GM19043 (cell line): Measurements from ENCODE around the gene PBX3.
"Not testable (repeated sequence)": the region's sequence is repeated elsewhere in the genome, so short reads cannot be mapped to it uniquely, and the experiment has no call there.

Source experiments
- ATAC-seq: cut with Tn5 transposase; IDR thresholded peaks from one replicate; pipeline ENCODE4 v1.9.1; 2021; ENCODE audit warnings: low read depth; ENCODE audit not compliant: unreplicated experiment

Gene PBX3

DNA sequence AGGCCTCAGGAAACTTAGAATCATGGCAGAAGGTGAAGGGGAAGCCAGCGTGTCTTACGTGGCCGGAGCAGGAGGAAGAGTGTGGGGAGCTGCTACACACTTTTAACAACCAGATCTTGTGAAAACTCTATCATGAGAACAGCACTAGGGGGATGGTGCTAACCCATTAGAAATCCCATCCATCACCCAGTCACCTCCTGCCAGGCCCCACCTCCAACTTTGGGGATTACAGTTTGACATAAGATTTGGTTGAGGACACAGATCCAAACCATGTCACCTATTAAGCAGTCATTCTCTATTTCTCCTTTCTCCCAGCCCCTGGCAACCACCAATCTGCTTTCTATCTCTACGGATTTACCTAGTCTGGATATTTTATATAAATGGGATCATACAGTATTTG lies 26.9 kb downstream of the PBX3 start:
- no peak for ATAC-seq

DNA sequence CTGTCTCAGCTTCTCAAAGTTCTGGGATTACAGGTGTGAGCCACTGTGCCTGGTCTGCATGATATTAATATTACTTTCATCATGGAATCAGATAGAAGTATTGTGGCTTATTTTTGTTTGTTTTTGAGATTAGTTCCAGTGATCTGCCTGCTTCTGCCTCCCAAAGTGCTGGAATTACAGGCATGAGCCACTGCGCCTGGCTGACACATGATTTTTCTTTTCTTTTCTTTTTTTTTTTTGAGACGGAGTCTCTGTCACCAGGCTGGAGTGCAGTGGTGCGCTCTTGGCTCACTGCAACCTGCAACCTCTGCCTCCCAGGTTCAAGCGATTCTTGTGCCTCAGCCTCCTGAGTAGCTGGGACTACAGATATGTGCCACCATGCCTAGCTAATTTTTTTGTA lies 29.6 kb downstream of the PBX3 start:
- ATAC-seq = not testable (repeated sequence)

DNA sequence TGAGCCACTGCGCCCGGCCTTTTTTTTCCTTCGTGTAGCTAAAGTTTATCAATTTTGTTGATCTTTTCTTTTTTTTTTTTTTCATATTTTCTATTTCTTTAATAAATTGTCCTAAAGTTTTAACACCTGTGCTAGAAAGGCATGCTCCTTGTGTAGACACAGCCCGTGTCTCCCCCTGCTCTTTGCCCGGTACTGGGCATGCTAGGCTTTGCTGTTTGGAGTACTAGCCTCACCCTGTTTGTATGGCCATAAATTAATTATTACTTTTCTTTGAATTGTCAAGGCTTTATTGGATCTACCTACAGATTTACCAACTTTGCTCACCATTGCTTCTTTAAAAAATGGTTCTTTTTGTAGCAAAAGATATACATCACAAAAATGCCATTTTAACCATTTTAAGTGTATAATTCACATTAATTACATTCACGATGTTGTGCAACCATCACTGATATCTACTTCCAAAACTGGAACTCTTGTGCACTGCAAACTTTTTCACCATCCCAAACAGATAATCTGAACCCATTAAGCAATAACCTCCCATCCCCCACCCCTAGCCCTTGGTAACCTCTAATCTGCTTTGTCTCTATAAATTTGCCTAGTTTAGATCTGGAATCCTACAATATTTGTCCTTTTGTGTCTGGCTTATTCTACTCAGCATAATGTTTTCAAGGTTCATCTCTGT lies 31.5 kb downstream of the PBX3 start:
- ATAC-seq = not testable (repeated sequence)

DNA sequence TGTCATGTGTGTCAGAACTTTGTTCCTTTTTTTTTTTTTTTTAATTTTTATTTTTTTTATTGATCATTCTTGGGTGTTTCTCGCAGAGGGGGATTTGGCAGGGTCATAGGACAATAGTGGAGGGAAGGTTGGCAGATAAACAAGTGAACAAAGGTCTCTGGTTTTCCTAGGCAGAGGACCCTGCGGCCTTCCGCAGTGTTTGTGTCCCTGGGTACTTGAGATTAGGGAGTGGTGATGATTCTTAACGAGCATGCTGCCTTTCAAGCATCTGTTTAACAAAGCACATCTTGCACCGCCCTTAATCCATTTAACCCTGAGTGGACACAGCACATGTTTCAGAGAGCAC lies 32.0 kb downstream of the PBX3 start:
- ATAC-seq = not testable (repeated sequence)

DNA sequence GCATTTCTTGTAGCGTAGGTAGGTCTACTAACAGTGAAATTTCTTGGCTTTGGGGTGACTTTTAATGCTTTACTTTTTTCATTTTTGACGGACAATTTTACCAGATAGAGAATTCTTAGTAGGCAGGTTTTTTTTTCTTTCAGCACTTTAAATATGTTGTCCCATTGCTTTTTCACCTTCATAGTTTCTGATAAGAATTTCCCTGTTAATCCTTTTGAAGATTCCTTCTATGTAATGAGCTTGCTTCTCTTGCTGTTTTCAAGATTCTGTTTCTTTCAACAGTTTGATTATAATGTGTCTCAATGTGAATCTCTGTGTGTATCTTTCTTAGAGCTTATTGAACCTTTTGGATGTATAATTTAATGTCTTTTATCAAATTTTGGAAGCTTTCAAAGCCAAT lies 35.5 kb downstream of the PBX3 start:
- ATAC-seq = no peak

DNA sequence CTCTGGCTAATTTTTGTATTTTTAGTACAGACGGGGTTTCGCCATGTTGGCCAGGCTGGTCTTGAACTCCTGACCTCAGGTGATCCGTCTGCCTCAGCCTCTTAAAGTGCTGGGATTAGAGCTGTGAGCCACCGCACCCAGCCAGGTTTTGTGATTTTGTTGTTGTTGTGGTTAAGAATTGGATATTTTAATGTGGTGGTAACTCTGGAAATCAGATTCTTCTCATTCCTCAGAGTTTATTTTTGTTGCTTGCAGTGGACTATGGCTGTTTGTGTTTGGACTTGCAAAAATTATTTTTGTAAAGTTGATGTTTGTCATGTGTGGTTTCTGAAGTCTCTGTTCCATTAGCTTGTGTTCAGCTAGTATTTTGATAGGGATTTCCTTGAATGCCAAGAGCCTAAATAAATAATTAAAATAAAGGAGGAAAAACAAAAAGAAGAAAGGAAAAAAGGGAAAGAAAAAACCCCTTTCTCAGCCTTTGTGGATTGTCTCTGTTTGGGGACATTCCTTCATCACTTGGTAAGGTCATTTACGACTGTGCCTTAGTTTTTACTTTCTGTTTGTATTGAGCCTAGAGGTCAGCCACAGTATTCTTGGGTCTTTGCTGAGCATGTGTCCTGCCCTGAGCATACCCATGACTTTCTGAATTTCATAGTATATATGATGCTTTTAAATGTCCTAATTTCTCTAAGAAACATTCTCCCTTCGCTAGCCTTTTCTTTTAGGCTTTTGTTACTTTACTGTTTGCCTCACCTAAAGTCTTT lies 37.3 kb downstream of the PBX3 start:
- ATAC-seq = no peak

DNA sequence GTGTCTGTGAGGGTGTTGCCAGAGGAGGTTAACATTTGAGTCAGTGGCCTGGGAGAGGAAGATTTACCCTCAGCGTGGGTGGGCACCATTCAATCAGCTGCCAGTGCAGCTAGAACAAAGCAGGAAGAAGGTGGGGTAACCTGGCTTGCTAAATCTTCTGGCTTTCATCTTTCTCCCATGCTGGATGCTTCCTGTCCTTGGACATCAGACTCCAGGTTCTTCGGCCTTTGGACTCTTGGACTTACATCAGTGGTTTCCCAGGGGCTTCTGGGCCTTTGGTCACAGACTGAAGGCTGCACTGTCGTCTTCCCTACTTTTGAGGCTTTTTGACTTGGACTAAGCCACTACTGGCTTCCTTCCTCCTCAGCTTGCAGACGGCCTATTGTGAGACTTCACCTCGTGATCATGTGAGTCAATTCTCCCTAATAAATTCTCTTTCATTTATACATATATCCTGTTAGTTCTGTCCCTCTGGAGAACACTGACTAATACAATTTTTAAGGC lies 38.1 kb downstream of the PBX3 start:
- ATAC-seq = no peak

DNA sequence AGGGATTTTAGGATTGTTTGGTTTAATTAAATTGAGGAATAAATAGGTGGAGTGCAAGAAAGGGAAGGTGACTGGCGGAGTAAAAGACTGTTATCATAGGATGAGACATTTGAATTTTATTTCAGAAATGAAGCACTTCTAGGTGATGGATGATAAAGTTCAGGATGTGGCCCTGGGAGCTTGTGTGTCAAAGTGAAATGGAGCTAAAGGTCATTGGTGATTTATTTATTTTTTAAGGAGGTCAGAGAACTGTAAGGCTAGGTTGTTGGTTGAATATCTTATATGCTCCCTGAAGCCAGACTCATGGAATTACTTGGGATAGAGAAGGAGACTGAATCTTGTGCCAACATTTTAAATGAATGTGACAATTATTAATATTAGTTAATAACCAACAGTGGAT lies 40.5 kb downstream of the PBX3 start:
- ATAC-seq = no peak

DNA sequence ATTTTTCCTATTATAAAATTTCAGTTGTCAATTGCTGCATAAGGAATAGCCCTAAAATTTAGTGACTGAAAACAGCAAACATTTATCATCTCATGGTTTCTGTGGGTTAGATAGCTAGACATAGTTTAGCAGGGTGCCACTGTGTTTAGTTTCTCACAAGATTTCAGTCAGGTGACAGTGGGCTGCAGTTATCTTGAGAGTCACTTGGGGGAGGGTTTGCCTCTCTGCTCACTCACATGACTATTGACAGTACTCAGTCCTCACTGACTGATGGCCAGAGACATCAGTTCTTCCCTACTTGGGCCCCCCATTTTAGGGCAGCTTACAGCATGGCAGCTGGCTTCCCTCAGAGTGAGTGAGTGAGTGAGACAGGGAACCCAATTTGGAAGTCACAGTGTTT lies 42.0 kb downstream of the PBX3 start:
- ATAC-seq = no peak

DNA sequence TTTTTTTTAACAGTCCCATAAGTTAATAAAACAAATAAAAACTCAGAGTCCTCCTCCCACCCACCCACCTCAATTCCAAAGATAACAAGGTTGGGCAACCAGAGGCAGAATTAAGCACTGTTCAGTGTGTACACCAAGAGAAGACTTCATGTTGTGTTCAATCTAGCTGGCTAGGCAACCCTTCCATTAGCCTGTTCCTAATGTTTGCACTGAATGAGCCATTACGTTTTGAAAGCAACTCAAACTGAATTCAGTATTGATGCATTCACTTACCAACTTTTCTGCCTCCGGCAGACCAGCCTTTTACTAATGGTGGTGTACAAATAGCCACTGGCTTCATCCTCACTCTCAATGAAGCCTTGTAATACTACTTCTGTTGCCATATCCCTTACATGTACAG lies 47.5 kb downstream of the PBX3 start:
- ATAC-seq = no peak

DNA sequence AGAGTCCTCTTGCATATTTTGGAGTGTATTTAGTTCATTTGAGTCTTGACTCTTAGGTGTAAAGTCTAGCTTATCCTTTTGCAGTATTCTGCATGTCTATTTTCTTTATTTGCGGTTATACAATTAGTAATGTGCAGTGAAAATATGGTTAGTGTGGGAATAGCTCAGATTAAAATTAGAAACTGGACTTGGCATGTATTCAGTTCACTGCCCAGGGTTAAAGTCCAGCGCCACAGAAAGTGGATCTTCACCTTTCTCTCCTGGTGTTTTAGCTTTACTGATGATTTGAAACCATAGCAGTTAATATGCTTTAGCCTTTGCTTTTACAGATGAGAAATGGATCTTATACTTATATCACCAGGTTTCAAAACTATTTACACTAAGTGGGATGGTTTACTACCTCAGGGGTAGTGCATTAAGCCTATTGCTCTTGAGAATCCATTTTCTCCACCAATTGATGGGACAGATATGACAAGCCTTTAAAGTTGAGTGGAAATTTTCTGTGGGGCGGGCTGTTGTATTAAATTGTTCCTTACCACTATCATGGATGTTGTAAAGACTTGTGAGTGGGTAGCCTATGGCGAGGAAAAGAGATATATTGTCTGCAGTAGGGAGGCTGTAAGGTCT lies 48.9 kb downstream of the PBX3 start:
- ATAC-seq = no peak

DNA sequence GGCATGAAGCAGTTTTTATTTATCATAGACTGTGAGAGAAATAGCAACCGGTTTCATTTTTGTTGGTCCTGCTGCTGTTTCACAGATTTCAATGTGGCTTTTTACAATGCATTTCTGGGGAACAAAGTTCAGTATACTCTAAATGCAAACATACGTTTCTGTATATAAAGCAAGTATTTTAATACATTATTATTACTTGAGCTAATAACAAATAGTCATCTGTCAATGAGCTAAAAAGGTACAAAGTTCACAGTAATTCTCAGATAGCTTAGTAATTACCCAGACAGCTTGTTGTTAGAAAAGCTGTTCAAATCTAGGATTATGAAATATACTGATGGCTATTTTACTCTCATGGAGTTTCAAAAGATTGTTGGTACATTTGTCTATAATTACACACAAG lies 50.8 kb downstream of the PBX3 start:
- no peak for ATAC-seq

DNA sequence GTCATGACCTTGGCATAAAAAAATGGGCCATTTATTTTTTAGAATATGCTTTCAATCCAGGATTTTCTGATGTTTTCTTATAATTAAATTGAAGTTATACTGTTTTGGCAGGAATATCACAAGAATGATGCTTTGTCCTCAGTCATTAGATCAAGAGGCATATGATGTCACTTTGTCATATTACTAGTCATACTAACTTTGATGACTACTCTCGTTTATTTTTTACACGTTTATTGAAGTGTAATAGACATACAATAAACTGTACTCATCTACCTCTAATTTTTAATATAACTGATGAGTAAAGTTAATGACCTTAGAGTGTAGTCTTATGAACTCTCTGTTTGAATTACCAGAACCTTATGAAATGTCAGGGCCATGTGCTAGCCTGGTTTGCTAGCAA lies 56.4 kb downstream of the PBX3 start:
- ATAC-seq = no peak

DNA sequence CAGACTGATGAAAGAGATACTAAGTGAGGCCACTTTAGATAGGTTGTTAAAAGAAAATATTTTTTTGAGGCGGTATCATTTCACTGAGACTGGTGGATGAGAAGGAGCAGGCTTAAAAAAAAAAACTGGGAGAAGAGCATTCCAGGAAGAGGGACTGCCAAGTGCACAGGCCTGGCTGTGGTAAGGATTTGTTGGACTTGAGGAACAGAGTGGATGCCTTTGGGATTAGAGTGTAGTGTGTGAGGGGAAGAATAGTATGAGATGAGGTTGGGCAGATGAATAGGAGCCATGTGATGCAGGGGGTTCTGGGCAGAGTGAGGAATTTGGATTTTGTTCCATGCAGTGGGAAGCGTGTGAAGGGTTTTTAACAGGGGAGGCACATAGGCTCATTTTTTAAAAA lies 57.9 kb downstream of the PBX3 start:
- no peak for ATAC-seq

DNA sequence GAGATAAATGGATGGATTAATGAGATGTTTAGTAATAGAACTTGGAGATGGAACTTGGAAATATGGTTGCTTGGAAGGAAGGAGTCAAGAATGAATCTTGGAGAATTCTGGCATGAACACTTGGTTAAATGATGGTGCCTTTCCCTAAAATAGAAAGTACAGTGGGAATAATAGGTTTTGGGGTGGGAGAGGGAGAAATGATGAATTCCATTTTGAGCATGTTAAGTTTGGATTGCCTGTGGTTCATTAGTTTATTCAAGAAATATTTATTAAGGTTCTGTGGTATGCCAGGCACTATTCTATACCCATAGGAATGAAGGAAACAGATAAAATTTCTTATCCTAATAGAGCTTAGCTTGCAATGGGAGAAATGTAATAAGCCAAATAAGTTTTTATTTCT lies 58.4 kb downstream of the PBX3 start:
- ATAC-seq = no peak

DNA sequence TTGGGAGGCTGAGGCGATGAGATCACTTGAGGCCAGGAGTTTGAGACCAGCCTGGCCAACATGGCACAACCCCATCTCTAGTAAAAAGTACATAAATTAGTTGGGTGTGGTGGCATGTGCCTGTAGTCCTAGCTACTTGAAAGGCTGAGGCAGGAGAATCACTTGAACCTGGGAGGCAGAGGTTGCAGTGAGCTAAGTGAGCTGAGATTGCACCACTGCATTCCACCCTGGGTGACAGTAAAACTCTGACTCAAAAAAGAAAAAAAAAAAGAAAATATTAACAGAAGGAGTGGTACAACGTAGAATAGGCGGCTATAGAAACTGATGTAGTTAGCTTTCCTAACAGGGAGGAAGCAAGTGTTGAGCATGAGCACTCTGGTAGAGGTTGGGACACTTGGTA lies 59.9 kb downstream of the PBX3 start:
- ATAC-seq = no peak

DNA sequence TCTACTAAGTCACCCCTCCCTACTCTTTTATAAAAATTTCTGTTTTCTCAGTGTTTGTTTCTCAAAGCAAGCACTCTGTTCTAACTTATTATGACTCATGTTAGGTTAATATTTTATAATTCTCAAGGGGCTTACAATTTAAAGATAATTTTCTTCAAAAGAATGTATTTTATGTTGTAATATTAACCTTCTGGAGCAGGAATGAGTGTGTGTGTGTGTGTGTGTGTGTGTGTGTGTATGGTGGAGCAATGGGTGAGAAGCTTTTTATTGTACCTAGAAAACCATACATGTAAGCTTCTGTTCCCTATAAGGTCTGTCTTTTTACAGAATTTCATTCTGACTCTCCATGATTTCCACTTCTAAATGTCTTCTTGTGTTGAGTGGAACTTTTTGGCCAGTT lies 63.0 kb downstream of the PBX3 start:
- no peak for ATAC-seq

DNA sequence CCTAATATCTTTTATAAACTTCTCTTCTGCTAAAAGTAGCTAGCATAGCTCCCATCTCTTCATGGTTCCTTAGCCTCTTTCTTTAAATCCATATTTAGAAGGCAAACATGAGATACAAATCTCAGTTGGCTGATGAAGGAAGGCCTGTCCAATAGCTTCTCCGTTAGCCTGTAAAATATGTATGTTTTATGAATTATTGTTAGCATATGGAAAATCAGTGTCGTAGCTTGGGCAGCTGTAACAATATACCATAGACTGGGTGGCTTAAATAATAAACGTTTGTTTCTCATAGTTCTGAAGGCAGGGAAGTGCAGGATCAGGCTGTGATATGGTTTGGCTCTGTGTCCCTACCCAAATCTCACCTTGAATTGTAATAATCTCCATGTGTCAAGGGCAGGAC lies 63.8 kb downstream of the PBX3 start:
- ATAC-seq = no peak

DNA sequence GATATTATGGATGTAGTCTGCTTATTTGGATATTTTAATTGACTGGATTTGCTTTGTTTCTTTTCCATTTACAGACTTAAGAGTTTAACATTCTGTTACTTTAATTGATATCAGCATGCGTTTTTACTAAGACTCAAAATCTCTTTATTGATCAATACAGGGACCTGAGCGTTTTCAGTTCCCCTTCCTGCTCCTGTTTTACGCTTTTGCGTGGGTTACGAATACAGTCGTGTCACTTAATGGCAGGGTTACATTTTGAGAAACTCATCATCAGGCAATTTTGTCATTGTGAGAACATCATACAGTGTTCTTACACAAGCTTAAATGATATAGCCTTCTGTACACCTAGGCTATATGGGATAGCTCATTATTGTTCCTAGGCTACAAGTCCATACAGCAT lies 65.2 kb downstream of the PBX3 start:
- ATAC-seq = no peak

DNA sequence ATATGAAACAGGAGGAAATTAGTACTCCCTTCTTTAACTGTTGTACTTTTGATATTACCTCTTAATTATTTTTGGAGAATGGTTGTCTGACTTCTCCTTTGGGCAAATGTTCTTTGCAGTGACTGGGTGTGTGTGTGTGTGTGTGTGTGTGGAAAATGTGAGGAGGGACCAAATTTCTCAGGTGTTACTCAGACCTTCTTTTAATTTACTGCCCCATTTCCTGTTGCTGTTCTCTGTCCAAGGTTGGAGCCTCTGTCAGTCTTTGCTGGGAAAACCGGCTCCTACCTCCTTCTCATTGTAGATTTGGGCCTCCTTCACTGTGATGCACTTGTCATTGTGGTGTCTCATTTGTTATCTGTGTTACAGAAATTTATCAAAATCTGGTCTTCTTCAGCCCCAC lies 68.4 kb downstream of the PBX3 start:
- no peak for ATAC-seq

DNA sequence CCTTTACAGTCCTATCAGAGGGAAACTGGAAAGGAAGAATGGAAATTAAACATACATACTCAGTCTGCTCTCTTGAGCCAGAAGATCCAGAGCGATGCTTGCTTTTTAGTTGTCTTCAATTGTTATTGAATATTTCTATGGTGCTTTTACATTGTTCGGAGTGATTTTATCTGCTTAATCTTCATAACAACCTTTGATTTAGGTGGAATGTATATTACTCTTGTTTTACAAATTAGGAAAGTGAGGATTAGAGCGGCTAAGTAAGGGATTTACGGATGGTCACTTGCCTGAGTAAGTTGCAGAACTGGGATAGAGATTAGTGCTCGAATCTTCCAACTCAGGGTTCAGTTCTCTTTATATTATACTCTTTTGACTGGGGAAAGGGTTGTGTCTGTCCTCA lies 69.1 kb downstream of the PBX3 start:
- ATAC-seq = no peak
